Putamen (tissue), 1 donor: ENCODE results near the gene NDUFV1.
A peak's percentile ranks its signal among the peaks of the same experiment; 100 is the strongest.
"Not testable (repeated sequence)": the region's sequence is repeated elsewhere in the genome, so short reads cannot be mapped to it uniquely, and the experiment has no call there.

ENCODE experiments used
- DNase-seq: peaks from one replicate; pipeline ENCODE4 v3.0.0-alpha.2; 2016; ENCODE audit warnings: low spot score

Gene NDUFV1

GRCh38 chr11:67611704-67612587, 5.2 kb downstream of the NDUFV1 start:
- no peak for DNase-seq

- DNase-seq = no peak
These were observed 6.0 kb downstream of the NDUFV1 start for GRCh38 chr11:67612751-67613150.

- DNase-seq = no peak
These were observed 6.7 kb downstream of the NDUFV1 start for GRCh38 chr11:67613313-67613959.

- peak; percentile 21 for DNase-seq
These were observed 7.4 kb downstream of the NDUFV1 start for GRCh38 chr11:67613960-67614715.

GRCh38 chr11:67614730-67615714, 8.3 kb downstream of the NDUFV1 start:
- DNase-seq = no peak

- DNase-seq = no peak
These were observed 9.1 kb downstream of the NDUFV1 start for GRCh38 chr11:67615728-67616430.

GRCh38 chr11:67616431-67617242, 9.9 kb downstream of the NDUFV1 start:
- peak; percentile 33 for DNase-seq

GRCh38 chr11:67617243-67617953, 10.7 kb downstream of the NDUFV1 start:
- DNase-seq = no peak

- not testable (repeated sequence) for DNase-seq
These were observed 12.3 kb downstream of the NDUFV1 start for GRCh38 chr11:67618901-67619659.

- DNase-seq = not testable (repeated sequence)
These were observed 13.2 kb downstream of the NDUFV1 start for GRCh38 chr11:67619683-67620618.

GRCh38 chr11:67620621-67621020, 13.9 kb downstream of the NDUFV1 start:
- DNase-seq = not testable (repeated sequence)

GRCh38 chr11:67621928-67622327, 15.2 kb downstream of the NDUFV1 start:
- not testable (repeated sequence) for DNase-seq

- DNase-seq = not testable (repeated sequence)
These were observed 16.2 kb downstream of the NDUFV1 start for GRCh38 chr11:67622905-67623304.

- DNase-seq = not testable (repeated sequence)
These were observed 17.1 kb downstream of the NDUFV1 start for GRCh38 chr11:67623795-67624194.

GRCh38 chr11:67626131-67626833, 19.5 kb downstream of the NDUFV1 start:
- DNase-seq = not testable (repeated sequence)

GRCh38 chr11:67626970-67627369, 20.2 kb downstream of the NDUFV1 start:
- no peak for DNase-seq

- no peak for DNase-seq
These were observed 20.7 kb downstream of the NDUFV1 start for GRCh38 chr11:67627441-67627811.
